ENCODE results near the gene SORL1-AS1.

- TF ChIP-seq CTCF (IDR thresholded peaks at IDR 0.05) = no peak
- TF ChIP-seq EZH2 (IDR thresholded peaks at IDR 0.05) = no peak
Measured at GRCh38 chr11:121494355-121495099, 41.8 kb upstream of the SORL1-AS1 start.
